IPS-18a (cell line): Measurements from ENCODE around the gene RGS3.

Source experiments
- H3K27ac ChIP-seq: one replicate; pipeline ENCODE4 v1.5.1; 2013; ENCODE audit warnings: low read length
- H3K27me3 ChIP-seq: one replicate; pipeline ENCODE4 v1.6.1; 2013; ENCODE audit warnings: mild to moderate bottlenecking, low read length; ENCODE audit not compliant: control insufficient read depth, insufficient read depth
- H3K36me3 ChIP-seq: one replicate; pipeline ENCODE4 v1.6.1; 2013; ENCODE audit warnings: low read depth, low read length; ENCODE audit not compliant: control insufficient read depth
- H3K4me1 ChIP-seq: one replicate; pipeline ENCODE4 v1.6.1; 2013; ENCODE audit warnings: low read depth, low read length; ENCODE audit not compliant: control insufficient read depth
- H3K4me3 ChIP-seq: one replicate; pipeline ENCODE4 v1.5.1; 2013; ENCODE audit warnings: low read length
- H3K9ac ChIP-seq: one replicate; pipeline ENCODE4 v1.6.1; 2013; ENCODE audit warnings: mild to moderate bottlenecking, low read length, moderate library complexity
- H3K9me3 ChIP-seq: one replicate; pipeline ENCODE4 v1.6.1; 2013; ENCODE audit warnings: low read depth, low read length; ENCODE audit not compliant: control insufficient read depth

RGS3 gene

GRCh38 chr9:113609562-113610318 lies 146.2 kb downstream of the RGS3 start:
- H3K4me1 ChIP-seq, result peaks cover 14% of the 10 kb centered on the region

GRCh38 chr9:113611461-113612215 lies 148.1 kb downstream of the RGS3 start:
- Histone ChIP-seq H3K9me3 (no peaks in the 10 kb centered on the region), H3K4me1 (peaks cover 14% of the 10 kb centered on the region), H3K27ac (no peak overlapping the region), H3K4me3 (no peak overlapping the region), H3K36me3 (no peaks in the 10 kb centered on the region), H3K27me3 (no peaks in the 10 kb centered on the region), H3K9ac (no peak overlapping the region)

More at GRCh38 chr9:113609562-113610318, 146.2 kb downstream of the RGS3 start:
- Histone ChIP-seq H3K36me3 (no peaks in the 10 kb centered on the region), H3K27me3 (no peaks in the 10 kb centered on the region), H3K9ac (peak overlapping the region; percentile 26), H3K27ac (peak overlapping the region; percentile 26), H3K9me3 (no peaks in the 10 kb centered on the region), H3K4me3 (no peak overlapping the region)

GRCh38 chr9:113612216-113612747 lies 148.8 kb downstream of the RGS3 start:
- no peak overlapping the region for H3K4me3 ChIP-seq
- H3K4me1 ChIP-seq, result peaks cover 17% of the 10 kb centered on the region
- no peaks in the 10 kb centered on the region for H3K9me3 ChIP-seq
- H3K9ac ChIP-seq, result no peak overlapping the region
- no peaks in the 10 kb centered on the region for H3K36me3 ChIP-seq
- H3K27ac ChIP-seq, result no peak overlapping the region
- no peaks in the 10 kb centered on the region for H3K27me3 ChIP-seq

GRCh38 chr9:113612828-113613227 lies 149.3 kb downstream of the RGS3 start:
- Histone ChIP-seq H3K9me3 (no peaks in the 10 kb centered on the region), H3K9ac (no peak overlapping the region), H3K36me3 (no peaks in the 10 kb centered on the region), H3K4me3 (no peak overlapping the region), H3K27me3 (no peaks in the 10 kb centered on the region), H3K27ac (no peak overlapping the region), H3K4me1 (peaks cover 18% of the 10 kb centered on the region)

GRCh38 chr9:113613815-113614413 lies 150.4 kb downstream of the RGS3 start:
- peaks cover 18% of the 10 kb centered on the region for H3K4me1 ChIP-seq

GRCh38 chr9:113614843-113615648 lies 151.5 kb downstream of the RGS3 start:
- H3K4me1 ChIP-seq, result peaks cover 12% of the 10 kb centered on the region
- no peaks in the 10 kb centered on the region for H3K27me3 ChIP-seq
- H3K27ac ChIP-seq, result no peak overlapping the region

More at GRCh38 chr9:113613815-113614413, 150.4 kb downstream of the RGS3 start:
- Histone ChIP-seq H3K9ac (no peak overlapping the region), H3K4me3 (no peak overlapping the region), H3K9me3 (no peaks in the 10 kb centered on the region), H3K27me3 (no peaks in the 10 kb centered on the region), H3K27ac (no peak overlapping the region), H3K36me3 (no peaks in the 10 kb centered on the region)

GRCh38 chr9:113616116-113616515 lies 152.6 kb downstream of the RGS3 start:
- H3K4me1 ChIP-seq, result peaks cover 17% of the 10 kb centered on the region
- no peak overlapping the region for H3K9ac ChIP-seq

More at GRCh38 chr9:113614843-113615648, 151.5 kb downstream of the RGS3 start:
- no peak overlapping the region for H3K4me3 ChIP-seq
- H3K36me3 ChIP-seq, result no peaks in the 10 kb centered on the region
- H3K9me3 ChIP-seq, result no peaks in the 10 kb centered on the region
- no peak overlapping the region for H3K9ac ChIP-seq

GRCh38 chr9:113616621-113617496 lies 153.3 kb downstream of the RGS3 start:
- no peaks in the 10 kb centered on the region for H3K9me3 ChIP-seq
- peaks cover 24% of the 10 kb centered on the region for H3K4me1 ChIP-seq
- no peaks in the 10 kb centered on the region for H3K27me3 ChIP-seq
- H3K9ac ChIP-seq, result no peak overlapping the region
- H3K36me3 ChIP-seq, result no peaks in the 10 kb centered on the region
- no peak overlapping the region for H3K27ac ChIP-seq
- H3K4me3 ChIP-seq, result no peak overlapping the region

More at GRCh38 chr9:113616116-113616515, 152.6 kb downstream of the RGS3 start:
- no peak overlapping the region for H3K4me3 ChIP-seq
- no peaks in the 10 kb centered on the region for H3K36me3 ChIP-seq
- H3K9me3 ChIP-seq, result no peaks in the 10 kb centered on the region
- no peaks in the 10 kb centered on the region for H3K27me3 ChIP-seq
- H3K27ac ChIP-seq, result no peak overlapping the region

- Histone ChIP-seq H3K9me3 (no peaks in the 10 kb centered on the region), H3K4me1 (peaks cover 31% of the 10 kb centered on the region), H3K36me3 (no peaks in the 10 kb centered on the region), H3K4me3 (no peak overlapping the region), H3K9ac (no peak overlapping the region), H3K27ac (no peak overlapping the region), H3K27me3 (no peaks in the 10 kb centered on the region)
Observed at GRCh38 chr9:113617550-113617949, 154.0 kb downstream of the RGS3 start.

GRCh38 chr9:113618836-113619490 lies 155.4 kb downstream of the RGS3 start:
- Histone ChIP-seq H3K9me3 (no peaks in the 10 kb centered on the region), H3K36me3 (no peaks in the 10 kb centered on the region), H3K27me3 (no peaks in the 10 kb centered on the region), H3K27ac (no peak overlapping the region), H3K4me3 (no peak overlapping the region), H3K4me1 (peaks cover 40% of the 10 kb centered on the region), H3K9ac (no peak overlapping the region)
